ENCODE data around the gene NHLRC2.

Gene NHLRC2

DNA sequence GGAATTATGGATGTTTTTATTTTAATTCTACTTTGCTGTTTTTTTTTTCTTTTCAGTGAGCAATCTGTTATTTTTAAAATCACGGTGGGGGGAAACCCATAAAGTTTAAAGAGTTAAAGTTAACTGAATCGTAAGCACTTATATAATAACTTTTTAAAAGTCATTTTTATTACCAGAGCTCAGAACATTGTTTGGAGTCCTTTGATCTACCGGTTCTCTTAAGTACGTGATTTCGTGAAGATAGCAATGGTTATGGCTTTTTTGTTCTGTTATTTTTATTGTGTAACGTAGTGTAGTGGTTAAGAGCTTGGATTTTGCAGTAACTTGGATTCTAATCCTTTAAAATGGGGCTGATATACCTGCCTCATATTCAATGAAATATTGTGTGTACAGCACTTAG lies 57.4 kb downstream of the NHLRC2 start:
- no peak overlapping the region for H3K4me3 ChIP-seq (ENCODE audit: low read depth, low read length)
- TF ChIP-seq, protein P1, sequence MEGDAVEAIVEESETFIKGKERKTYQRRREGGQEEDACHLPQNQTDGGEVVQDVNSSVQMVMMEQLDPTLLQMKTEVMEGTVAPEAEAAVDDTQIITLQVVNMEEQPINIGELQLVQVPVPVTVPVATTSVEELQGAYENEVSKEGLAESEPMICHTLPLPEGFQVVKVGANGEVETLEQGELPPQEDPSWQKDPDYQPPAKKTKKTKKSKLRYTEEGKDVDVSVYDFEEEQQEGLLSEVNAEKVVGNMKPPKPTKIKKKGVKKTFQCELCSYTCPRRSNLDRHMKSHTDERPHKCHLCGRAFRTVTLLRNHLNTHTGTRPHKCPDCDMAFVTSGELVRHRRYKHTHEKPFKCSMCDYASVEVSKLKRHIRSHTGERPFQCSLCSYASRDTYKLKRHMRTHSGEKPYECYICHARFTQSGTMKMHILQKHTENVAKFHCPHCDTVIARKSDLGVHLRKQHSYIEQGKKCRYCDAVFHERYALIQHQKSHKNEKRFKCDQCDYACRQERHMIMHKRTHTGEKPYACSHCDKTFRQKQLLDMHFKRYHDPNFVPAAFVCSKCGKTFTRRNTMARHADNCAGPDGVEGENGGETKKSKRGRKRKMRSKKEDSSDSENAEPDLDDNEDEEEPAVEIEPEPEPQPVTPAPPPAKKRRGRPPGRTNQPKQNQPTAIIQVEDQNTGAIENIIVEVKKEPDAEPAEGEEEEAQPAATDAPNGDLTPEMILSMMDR (IDR thresholded peaks at IDR 0.05; ENCODE audit: low read depth, low read length), result no peak
- no peak for DNase-seq (ENCODE audit: low read depth, low spot score)
- in situ Hi-C loops (cut with HindIII; ENCODE audit: low sequenced_read_pairs), result no loop called here

DNA sequence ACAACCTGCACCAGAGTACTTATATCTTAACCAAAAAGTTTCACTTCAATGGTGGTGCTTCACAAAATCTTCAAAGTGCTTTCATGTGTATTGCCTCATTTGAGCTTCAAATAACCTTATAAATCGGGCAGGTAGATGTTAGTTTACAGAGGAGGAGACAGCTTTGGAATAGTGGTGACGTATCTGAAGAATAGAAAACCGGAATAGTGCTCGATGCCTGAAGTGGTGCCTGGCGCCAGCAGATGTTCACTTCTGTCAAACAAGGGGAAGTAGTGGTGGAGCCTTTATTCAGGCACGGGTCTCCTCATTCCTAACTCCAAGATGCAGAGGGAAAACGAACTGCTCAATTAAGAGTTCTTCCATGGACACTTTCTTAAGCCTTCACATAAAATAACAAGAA lies 58.1 kb downstream of the NHLRC2 start:
- TF ChIP-seq, protein P1 (IDR thresholded peaks at IDR 0.05; ENCODE audit: low read depth, low read length), result no peak
- no peak for DNase-seq (ENCODE audit: low read depth, low spot score)

DNA sequence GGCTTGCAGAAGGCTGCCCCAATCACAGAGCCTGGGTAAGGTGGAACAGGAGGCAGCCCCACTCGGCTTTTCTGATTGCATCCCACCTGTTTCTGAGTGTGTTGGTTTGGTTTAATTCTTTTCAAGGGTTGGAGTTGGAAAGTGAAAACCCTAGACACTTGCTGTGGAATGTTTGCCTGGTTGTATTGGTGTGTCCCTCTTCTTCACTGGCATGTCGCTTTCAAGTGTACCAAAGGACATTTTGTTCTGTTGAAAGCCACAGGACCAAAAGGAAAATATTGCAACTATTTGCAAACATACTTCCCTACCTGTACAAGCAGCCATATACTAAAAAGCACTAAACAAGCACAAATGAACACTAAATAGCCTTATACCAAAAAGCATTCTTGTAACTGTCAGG lies 60.5 kb downstream of the NHLRC2 start:
- no peak for DNase-seq (ENCODE audit: low read depth, low spot score)
- TF ChIP-seq, protein P1 (IDR thresholded peaks at IDR 0.05; ENCODE audit: low read depth, low read length), result no peak
- in situ Hi-C loops (cut with HindIII; ENCODE audit: low sequenced_read_pairs), result no loop called here
- H3K4me3 ChIP-seq (ENCODE audit: low read depth, low read length), result no peak overlapping the region

More for the DNA sequence above, 58.1 kb downstream of the NHLRC2 start:
- H3K4me3 ChIP-seq (ENCODE audit: low read depth, low read length), result no peak overlapping the region
- in situ Hi-C loops (cut with HindIII; ENCODE audit: low sequenced_read_pairs), result no loop called here

DNA sequence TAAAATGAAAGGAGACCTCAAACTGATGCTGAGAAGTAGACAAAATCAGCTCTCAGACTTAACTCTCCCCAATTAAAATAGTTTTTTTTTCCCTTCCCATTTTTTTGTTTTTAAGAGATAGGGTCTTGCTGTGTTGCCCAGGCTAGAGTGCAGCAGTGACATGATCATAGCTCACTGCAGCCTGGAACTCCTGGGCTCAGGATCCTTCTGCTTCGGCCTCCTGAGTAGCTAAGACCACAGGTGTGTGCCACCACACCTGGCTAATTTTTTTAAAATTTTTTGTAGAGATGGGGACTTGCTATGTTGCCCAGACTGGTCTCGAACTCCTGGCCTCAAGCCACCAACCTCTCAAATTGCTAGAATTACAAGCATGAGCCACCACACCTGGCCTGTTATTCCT lies 61.1 kb downstream of the NHLRC2 start:
- H3K4me3 ChIP-seq (ENCODE audit: low read depth, low read length), result no peak overlapping the region
- TF ChIP-seq, protein P1 (IDR thresholded peaks at IDR 0.05; ENCODE audit: low read depth, low read length), result no peak
- no peak for DNase-seq (ENCODE audit: low read depth, low spot score)
- in situ Hi-C loops (cut with HindIII; ENCODE audit: low sequenced_read_pairs), result no loop called here

DNA sequence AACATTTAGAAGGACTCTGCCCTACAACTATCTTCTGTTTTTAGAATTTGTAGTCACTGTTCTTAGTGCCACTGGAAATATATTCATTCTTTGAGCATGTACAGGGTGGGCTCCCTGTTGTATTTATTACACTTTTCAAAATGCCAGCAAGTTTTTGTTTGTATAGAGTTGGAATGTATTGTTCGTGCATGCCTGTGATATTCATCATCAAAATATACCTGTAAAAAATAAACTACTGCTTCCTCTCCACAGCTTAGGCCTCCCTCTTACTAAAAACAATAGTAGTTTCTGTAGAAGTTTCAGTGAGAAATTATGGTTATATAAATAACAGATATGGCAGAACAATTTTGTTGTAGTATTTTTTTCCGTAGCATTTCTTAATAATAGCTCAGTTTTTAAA lies 61.6 kb downstream of the NHLRC2 start:
- no peak for DNase-seq (ENCODE audit: low read depth, low spot score)
- in situ Hi-C loops (cut with HindIII; ENCODE audit: low sequenced_read_pairs), result no loop called here
- H3K4me3 ChIP-seq (ENCODE audit: low read depth, low read length), result no peak overlapping the region
- TF ChIP-seq, protein P1 (IDR thresholded peaks at IDR 0.05; ENCODE audit: low read depth, low read length), result no peak

DNA sequence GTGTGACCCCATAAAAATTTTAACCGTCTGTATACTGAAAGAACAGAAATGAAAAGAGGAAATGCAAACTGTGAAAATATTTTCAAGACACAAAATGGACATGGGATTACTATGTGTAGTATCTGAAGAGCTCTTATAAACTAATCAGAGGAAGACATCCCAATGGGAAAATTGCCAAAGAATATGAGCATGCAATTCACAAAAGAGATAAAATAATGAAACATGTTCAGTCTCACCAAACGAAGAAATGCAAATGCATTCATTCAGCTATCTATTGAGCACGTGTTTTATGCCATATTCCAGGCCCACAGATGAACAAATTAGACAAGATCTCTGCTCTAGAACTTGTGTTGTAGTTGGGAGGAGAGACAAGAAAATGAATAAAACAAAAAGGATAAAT lies 63.2 kb downstream of the NHLRC2 start:
- no peak overlapping the region for H3K4me3 ChIP-seq (ENCODE audit: low read depth, low read length)
- in situ Hi-C loops (cut with HindIII; ENCODE audit: low sequenced_read_pairs), result no loop called here
- TF ChIP-seq, protein P1 (IDR thresholded peaks at IDR 0.05; ENCODE audit: low read depth, low read length), result no peak
- DNase-seq (ENCODE audit: low read depth, low spot score), result no peak

DNA sequence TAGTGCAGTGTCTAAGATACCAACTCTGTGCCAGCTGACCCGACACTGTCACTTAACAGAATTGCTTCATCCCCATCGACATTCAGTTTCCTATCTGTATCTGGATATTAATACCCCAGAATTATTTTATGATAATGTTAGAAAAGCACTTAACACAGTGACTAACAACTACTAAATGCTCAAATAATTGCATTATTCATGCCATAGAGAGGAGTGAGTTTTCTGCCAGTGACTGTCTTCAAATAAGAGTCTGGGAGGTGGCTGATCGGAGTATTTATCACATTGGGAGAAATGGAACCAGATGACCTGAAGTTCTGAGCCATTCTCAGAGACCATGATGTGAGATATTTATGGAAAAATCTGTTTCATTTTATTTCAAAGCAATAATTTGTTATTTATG lies 65.7 kb downstream of the NHLRC2 start:
- TF ChIP-seq, protein P1 (IDR thresholded peaks at IDR 0.05; ENCODE audit: low read depth, low read length), result no peak
- in situ Hi-C loops (cut with HindIII; ENCODE audit: low sequenced_read_pairs), result no loop called here
- no peak overlapping the region for H3K4me3 ChIP-seq (ENCODE audit: low read depth, low read length)
- DNase-seq (ENCODE audit: low read depth, low spot score), result no peak
